ENCODE measurements around the gene CYB5RL. TPM values are rescaled to one million over a fixed set of nuclear protein-coding genes. Genes with fewer than 3 reads are reported as not detected.

CYB5RL gene
- total RNA-seq, 6 donors from 2014 or later = 2.7 to 10.0 (median 6.6) TPM

DNA sequence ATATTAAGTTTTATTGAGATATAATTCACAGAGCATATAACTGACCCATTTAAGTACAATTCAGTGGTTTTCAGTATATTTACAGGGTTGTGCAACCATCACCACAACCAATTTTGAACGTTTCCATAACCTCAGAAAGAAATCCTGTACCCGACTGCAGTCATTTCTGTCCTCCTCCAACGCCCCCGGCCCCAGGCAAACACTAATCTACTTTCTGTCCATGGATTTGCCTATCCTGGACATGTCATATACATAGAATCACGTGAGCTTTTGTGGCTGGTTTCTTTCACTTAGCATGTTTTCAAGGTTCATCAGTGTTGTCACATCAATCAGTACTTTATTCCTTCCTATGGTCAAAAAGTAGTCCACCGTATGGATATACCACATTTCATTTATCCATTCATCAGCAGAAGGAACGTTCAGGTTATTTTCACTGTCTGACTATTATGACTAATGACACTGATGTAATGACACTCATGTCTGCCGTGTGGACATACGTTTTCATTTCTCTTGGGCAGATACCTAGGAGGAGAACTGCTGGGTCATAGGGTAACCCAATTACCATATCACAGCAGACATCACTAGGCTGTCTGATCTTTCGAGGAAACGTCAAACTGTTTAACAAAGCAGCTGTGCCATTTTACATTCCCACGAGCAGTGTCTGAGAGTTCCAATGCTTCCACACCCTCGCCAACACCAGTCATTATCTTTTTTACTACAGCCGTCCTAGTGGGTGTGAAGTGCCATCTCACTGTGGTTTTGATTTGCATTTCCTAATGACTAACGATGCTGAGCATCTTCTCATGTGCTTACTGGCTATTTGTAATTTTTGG is 30.9 kb upstream of the CYB5RL start:
- no peak overlapping the region for H3K4me3 ChIP-seq
- H3K27me3 ChIP-seq = no peaks in the 10 kb centered on the region
- WGBS, 2 donors = 64 to 76% methylated on average over 15 of the region's 15 CpGs
- ATAC-seq (ENCODE audit: low FRiP score in 2 of 2) = no peak
- no peak overlapping the region for H3K27ac ChIP-seq
- H3K36me3 ChIP-seq = peaks cover 0 to 9% (median 5%) of the 10 kb centered on the region in 4 donors
- no peak for DNase-seq
- H3K4me1 ChIP-seq = peaks cover 0 to 14% (median 2%) of the 10 kb centered on the region in 4 donors
- no peaks in the 10 kb centered on the region for H3K9me3 ChIP-seq
- no peak for TF ChIP-seq POLR2A (IDR thresholded peaks at IDR 0.05)
- TF ChIP-seq POLR2AphosphoS5 (IDR thresholded peaks at IDR 0.05) = no peak
- TF ChIP-seq, protein P1, sequence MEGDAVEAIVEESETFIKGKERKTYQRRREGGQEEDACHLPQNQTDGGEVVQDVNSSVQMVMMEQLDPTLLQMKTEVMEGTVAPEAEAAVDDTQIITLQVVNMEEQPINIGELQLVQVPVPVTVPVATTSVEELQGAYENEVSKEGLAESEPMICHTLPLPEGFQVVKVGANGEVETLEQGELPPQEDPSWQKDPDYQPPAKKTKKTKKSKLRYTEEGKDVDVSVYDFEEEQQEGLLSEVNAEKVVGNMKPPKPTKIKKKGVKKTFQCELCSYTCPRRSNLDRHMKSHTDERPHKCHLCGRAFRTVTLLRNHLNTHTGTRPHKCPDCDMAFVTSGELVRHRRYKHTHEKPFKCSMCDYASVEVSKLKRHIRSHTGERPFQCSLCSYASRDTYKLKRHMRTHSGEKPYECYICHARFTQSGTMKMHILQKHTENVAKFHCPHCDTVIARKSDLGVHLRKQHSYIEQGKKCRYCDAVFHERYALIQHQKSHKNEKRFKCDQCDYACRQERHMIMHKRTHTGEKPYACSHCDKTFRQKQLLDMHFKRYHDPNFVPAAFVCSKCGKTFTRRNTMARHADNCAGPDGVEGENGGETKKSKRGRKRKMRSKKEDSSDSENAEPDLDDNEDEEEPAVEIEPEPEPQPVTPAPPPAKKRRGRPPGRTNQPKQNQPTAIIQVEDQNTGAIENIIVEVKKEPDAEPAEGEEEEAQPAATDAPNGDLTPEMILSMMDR (IDR thresholded peaks at IDR 0.05) = no peak
- TF ChIP-seq EP300 (IDR thresholded peaks at IDR 0.05) = no peak

DNA sequence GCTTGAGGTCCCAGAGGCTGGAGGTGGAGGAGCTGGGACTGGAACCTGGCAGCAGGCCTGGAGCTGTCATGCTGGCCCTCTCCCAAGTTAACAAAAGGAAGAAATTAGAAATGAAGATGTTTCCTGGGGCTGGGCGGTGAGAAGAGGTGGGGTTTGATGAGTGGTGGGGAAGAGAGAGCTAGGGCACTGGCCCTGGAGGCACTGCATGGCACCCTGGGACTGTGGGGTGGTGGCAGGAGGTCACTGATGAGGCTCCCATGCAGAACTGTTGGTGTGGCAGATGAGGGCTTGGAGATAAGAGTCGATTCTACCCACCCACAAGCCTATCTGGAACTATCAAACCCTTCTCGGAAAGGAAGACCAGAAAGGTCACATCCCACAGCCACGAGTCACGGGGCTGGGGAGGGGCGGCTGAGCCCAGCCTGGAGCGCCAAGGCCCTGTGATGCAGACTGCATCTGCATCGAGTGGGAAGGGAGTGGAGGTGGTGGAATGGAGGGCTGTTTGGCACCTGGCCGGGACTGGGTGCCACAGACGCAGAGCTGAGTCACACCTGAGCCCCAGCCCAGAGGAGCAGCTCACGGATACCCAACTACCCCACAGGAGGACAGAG is 29.6 kb upstream of the CYB5RL start:
- H3K36me3 ChIP-seq = peaks cover 0 to 14% (median 6%) of the 10 kb centered on the region in 4 donors
- no peaks in the 10 kb centered on the region for H3K27me3 ChIP-seq
- WGBS, 2 donors = 45 to 56% methylated on average over 5 to 11 of the region's 11 CpGs
- peaks cover 0 to 14% (median 2%) of the 10 kb centered on the region in 4 donors for H3K4me1 ChIP-seq
- DNase-seq = no peak
- peak in 1 of 2 donors; percentile 16 for ATAC-seq (ENCODE audit: low FRiP score in 2 of 2)
- H3K9me3 ChIP-seq = no peaks in the 10 kb centered on the region
- no peak overlapping the region for H3K27ac ChIP-seq
- no peak for TF ChIP-seq EP300 (IDR thresholded peaks at IDR 0.05)
- no peak for TF ChIP-seq POLR2AphosphoS5 (IDR thresholded peaks at IDR 0.05)
- TF ChIP-seq POLR2A (IDR thresholded peaks at IDR 0.05) = no peak
- TF ChIP-seq, protein P1 (IDR thresholded peaks at IDR 0.05) = no peak
- no peak overlapping the region for H3K4me3 ChIP-seq

DNA sequence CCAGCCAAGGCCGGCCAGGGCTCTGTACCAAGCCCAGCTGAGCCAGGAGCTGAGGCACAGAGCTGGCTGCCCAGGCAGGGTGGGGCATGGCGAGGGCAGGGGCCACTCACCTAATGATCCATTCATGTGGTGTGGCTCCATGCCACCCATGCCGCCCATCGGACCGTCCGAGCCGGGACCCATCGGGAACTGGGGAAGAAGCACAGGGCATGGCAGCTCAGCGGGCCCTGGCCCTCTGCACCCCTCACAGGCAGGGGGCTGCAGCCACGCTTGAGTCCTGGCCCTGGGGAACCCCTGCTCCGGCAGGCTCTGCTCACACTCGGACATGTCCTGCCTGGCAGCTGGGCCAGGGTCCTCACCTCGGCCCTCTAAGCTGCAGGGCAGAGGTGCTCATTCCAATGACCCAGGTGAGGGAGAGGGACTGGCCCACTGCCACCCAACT is 28.8 kb upstream of the CYB5RL start:
- Histone ChIP-seq H3K4me1 (peaks cover 0 to 14% (median 2%) of the 10 kb centered on the region in 4 donors), H3K4me3 (no peak overlapping the region), H3K27ac (no peak overlapping the region), H3K9me3 (no peaks in the 10 kb centered on the region), H3K36me3 (peaks cover 0 to 17% (median 8%) of the 10 kb centered on the region in 4 donors), H3K27me3 (no peaks in the 10 kb centered on the region)
- ATAC-seq (ENCODE audit: low FRiP score in 2 of 2) (peak in 1 of 2 donors; percentile 11), DNase-seq (peak in 1 of 2 donors; percentile 82)
- TF ChIP-seq EP300 (IDR thresholded peaks at IDR 0.05) (no peak), POLR2AphosphoS5 (IDR thresholded peaks at IDR 0.05) (no peak), POLR2A (IDR thresholded peaks at IDR 0.05) (no peak)
- TF ChIP-seq, protein P1 (IDR thresholded peaks at IDR 0.05) = no peak
- WGBS, 2 donors = 60 to 96% methylated on average over 1 to 8 of the region's 13 CpGs

DNA sequence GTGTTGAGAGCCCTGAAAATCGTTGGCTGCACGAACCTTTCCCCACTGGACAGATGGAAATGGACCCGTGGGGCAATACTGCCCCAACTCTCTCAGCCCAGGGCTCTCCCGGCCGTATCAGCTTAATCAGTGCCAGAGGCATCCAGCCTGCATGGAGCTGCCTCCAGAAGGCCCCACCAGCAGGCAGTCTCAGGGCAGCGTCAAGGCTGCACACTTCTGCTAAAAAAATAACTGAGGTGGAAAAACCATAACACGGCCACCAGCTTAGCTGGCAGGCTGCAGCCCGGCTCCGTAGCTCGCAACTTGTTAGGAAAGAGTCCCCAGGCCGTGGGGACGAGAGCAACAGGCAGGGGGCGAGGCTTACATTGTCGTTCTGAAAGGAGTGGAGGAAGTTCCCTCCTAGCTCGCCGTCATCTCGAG is 28.1 kb upstream of the CYB5RL start:
- H3K27me3 ChIP-seq = no peaks in the 10 kb centered on the region
- DNase-seq = no peak
- peaks cover 0 to 14% (median 2%) of the 10 kb centered on the region in 4 donors for H3K4me1 ChIP-seq
- 64 to 67% methylated on average over 16 to 17 of the region's 17 CpGs for WGBS, 2 donors
- H3K27ac ChIP-seq = no peak overlapping the region
- TF ChIP-seq POLR2A (IDR thresholded peaks at IDR 0.05) (no peak), POLR2AphosphoS5 (IDR thresholded peaks at IDR 0.05) (no peak)
- TF ChIP-seq, protein P1 (IDR thresholded peaks at IDR 0.05) = peak in 1 of 6 experiments; percentile 10
- H3K36me3 ChIP-seq = peaks cover 0 to 18% (median 8%) of the 10 kb centered on the region in 4 donors
- H3K4me3 ChIP-seq = no peak overlapping the region
- ATAC-seq (ENCODE audit: low FRiP score in 2 of 2) = no peak
- no peaks in the 10 kb centered on the region for H3K9me3 ChIP-seq

Measured in upper lobe of left lung (tissue), 6 donors.